Measurements from ENCODE around the gene ALPP. TPM values are rescaled to one million over a fixed set of nuclear protein-coding genes. Genes with fewer than 3 reads are reported as not detected.

The ALPP gene
- total and polyA plus RNA-seq, 8 donors, result not detected

- no peaks in the 10 kb centered on the region for H3K36me3 ChIP-seq
- TF ChIP-seq CTCF (IDR thresholded peaks at IDR 0.05), result no peak
- H3K9me3 ChIP-seq, result no peaks in the 10 kb centered on the region
- H3K27me3 ChIP-seq, result peaks cover 0 to 12% (median 5%) of the 10 kb centered on the region in 4 donors
- H3K4me1 ChIP-seq, result no peaks in the 10 kb centered on the region
- H3K4me3 ChIP-seq, result no peak overlapping the region
- no peak overlapping the region for H3K27ac ChIP-seq
- no peak for ATAC-seq
- FAIRE-seq, result no peak
- WGBS, 2 donors, result 59 to 61% methylated on average over 7 of the region's 7 CpGs
- DNase-seq, result peak in 2 of 6 donors; percentile 44 to 47
- intact Hi-C loops (cut with DNase I), result no loop called here
Observed at GRCh38 chr2:232349546-232349945, 29.0 kb upstream of the ALPP start.

GRCh38 chr2:232349946-232350635 lies 28.5 kb upstream of the ALPP start:
- FAIRE-seq, result no peak
- 51 to 64% methylated on average over 13 to 14 of the region's 14 CpGs for WGBS, 2 donors
- H3K9me3 ChIP-seq, result no peaks in the 10 kb centered on the region
- no peak overlapping the region for H3K27ac ChIP-seq
- peak in 2 of 6 donors; percentile 49 to 52 for DNase-seq
- H3K4me3 ChIP-seq, result no peak overlapping the region
- H3K36me3 ChIP-seq, result no peaks in the 10 kb centered on the region
- TF ChIP-seq CTCF (IDR thresholded peaks at IDR 0.05), result no peak
- H3K4me1 ChIP-seq, result no peaks in the 10 kb centered on the region
- ATAC-seq, result no peak
- intact Hi-C loops (cut with DNase I), result no loop called here
- peaks cover 0 to 12% (median 5%) of the 10 kb centered on the region in 4 donors for H3K27me3 ChIP-seq

GRCh38 chr2:232350804-232351685 lies 27.5 kb upstream of the ALPP start:
- TF ChIP-seq CTCF (IDR thresholded peaks at IDR 0.05), result no peak
- intact Hi-C loops (cut with DNase I), result no loop called here
- H3K36me3 ChIP-seq, result no peaks in the 10 kb centered on the region
- peak; percentile 46 to 82 (median 68) for ATAC-seq
- H3K9me3 ChIP-seq, result no peaks in the 10 kb centered on the region
- no peak for FAIRE-seq
- DNase-seq, result peak in 3 of 6 donors; percentile 32 to 73 (median 54)
- peak overlapping the region in 1 of 4 donors; percentile 26 for H3K4me3 ChIP-seq
- peaks cover 0 to 12% (median 5%) of the 10 kb centered on the region in 4 donors for H3K27me3 ChIP-seq
- no peak overlapping the region for H3K27ac ChIP-seq
- no peaks in the 10 kb centered on the region for H3K4me1 ChIP-seq
- 7 to 9% methylated on average over 66 to 76 of the region's 76 CpGs for WGBS, 2 donors

- DNase-seq, result peak in 2 of 6 donors; percentile 57 to 60
- FAIRE-seq, result no peak
- no peak overlapping the region for H3K4me3 ChIP-seq
- no peak for TF ChIP-seq CTCF (IDR thresholded peaks at IDR 0.05)
- H3K36me3 ChIP-seq, result no peaks in the 10 kb centered on the region
- intact Hi-C loops (cut with DNase I), result no loop called here
- no peaks in the 10 kb centered on the region for H3K4me1 ChIP-seq
- H3K27ac ChIP-seq, result no peak overlapping the region
- 11 to 20% methylated on average over 52 to 73 of the region's 73 CpGs for WGBS, 2 donors
- H3K27me3 ChIP-seq, result peaks cover 0 to 12% (median 5%) of the 10 kb centered on the region in 4 donors
- H3K9me3 ChIP-seq, result no peaks in the 10 kb centered on the region
- no peak for ATAC-seq
Observed at GRCh38 chr2:232351686-232352510, 26.7 kb upstream of the ALPP start.
